ENCODE data around the gene GPN3. TPM values are rescaled to one million over a fixed set of nuclear protein-coding genes. Genes with fewer than 3 reads are reported as not detected.

GPN3 gene
- total RNA-seq, 4 donors from 2014 or later: 3.3 to 41.2 (median 16.4) TPM

DNA sequence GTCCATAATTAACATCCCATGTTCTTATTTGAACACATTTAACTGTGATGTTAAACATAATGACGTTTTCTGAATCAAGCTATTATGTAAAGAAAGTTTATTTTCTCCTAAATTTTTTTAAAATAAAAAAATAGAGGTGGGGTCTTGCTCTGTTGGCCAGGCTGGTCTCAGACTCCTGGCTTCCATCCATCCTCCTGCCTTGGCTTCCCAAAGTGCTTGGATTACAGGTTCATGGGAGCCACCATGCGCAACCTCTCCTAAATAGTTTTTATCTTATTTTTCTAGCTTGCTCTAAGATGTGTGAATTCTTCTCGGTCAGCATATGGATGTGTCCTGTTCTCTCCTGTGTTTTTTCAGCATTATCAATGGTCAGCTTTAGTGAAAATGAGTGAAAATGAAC lies 37.3 kb upstream of the GPN3 start:
- TF ChIP-seq, protein P1, sequence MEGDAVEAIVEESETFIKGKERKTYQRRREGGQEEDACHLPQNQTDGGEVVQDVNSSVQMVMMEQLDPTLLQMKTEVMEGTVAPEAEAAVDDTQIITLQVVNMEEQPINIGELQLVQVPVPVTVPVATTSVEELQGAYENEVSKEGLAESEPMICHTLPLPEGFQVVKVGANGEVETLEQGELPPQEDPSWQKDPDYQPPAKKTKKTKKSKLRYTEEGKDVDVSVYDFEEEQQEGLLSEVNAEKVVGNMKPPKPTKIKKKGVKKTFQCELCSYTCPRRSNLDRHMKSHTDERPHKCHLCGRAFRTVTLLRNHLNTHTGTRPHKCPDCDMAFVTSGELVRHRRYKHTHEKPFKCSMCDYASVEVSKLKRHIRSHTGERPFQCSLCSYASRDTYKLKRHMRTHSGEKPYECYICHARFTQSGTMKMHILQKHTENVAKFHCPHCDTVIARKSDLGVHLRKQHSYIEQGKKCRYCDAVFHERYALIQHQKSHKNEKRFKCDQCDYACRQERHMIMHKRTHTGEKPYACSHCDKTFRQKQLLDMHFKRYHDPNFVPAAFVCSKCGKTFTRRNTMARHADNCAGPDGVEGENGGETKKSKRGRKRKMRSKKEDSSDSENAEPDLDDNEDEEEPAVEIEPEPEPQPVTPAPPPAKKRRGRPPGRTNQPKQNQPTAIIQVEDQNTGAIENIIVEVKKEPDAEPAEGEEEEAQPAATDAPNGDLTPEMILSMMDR (IDR thresholded peaks at IDR 0.05): no peak
- TF ChIP-seq POLR2A (IDR thresholded peaks at IDR 0.05): no peak
- Histone ChIP-seq H3K9me3 (no peaks in the 10 kb centered on the region), H3K4me1 (peaks cover 0 to 4% of the 10 kb centered on the region in 2 donors), H3K36me3 (no peaks in the 10 kb centered on the region), H3K4me3 (no peak overlapping the region), H3K27ac (no peak overlapping the region), H3K27me3 (no peaks in the 10 kb centered on the region)
- intact Hi-C loops (cut with DNase I; ENCODE audit: low total_unique reads): no loop called here
- DNase-seq: no peak

DNA sequence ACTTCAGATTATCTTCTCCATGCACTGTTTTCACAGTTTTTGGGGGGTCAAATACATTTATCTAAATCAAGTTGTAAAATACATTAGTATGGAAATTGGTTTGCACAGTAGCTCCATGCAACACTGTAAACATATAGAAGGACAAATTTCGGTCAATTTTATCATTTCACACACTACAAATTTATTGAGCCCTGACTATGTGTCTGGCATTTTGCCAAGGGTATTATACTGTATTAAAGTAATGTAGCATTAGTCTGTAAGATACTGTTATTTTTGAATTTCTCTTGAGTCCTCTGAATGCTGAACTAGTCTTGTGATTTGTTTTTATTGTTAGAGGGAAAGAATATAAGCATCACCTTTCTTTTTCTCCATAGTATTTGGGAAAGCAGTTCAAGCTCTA lies 35.4 kb upstream of the GPN3 start:
- no peaks in the 10 kb centered on the region for H3K36me3 ChIP-seq
- H3K27ac ChIP-seq: no peak overlapping the region
- H3K4me3 ChIP-seq: no peak overlapping the region
- no peaks in the 10 kb centered on the region for H3K9me3 ChIP-seq
- DNase-seq: no peak
- intact Hi-C loops (cut with DNase I; ENCODE audit: low total_unique reads): no loop called here
- no peak for TF ChIP-seq POLR2A (IDR thresholded peaks at IDR 0.05)
- TF ChIP-seq, protein P1 (IDR thresholded peaks at IDR 0.05): no peak
- no peaks in the 10 kb centered on the region for H3K27me3 ChIP-seq
- H3K4me1 ChIP-seq: peaks cover 0 to 4% of the 10 kb centered on the region in 2 donors

DNA sequence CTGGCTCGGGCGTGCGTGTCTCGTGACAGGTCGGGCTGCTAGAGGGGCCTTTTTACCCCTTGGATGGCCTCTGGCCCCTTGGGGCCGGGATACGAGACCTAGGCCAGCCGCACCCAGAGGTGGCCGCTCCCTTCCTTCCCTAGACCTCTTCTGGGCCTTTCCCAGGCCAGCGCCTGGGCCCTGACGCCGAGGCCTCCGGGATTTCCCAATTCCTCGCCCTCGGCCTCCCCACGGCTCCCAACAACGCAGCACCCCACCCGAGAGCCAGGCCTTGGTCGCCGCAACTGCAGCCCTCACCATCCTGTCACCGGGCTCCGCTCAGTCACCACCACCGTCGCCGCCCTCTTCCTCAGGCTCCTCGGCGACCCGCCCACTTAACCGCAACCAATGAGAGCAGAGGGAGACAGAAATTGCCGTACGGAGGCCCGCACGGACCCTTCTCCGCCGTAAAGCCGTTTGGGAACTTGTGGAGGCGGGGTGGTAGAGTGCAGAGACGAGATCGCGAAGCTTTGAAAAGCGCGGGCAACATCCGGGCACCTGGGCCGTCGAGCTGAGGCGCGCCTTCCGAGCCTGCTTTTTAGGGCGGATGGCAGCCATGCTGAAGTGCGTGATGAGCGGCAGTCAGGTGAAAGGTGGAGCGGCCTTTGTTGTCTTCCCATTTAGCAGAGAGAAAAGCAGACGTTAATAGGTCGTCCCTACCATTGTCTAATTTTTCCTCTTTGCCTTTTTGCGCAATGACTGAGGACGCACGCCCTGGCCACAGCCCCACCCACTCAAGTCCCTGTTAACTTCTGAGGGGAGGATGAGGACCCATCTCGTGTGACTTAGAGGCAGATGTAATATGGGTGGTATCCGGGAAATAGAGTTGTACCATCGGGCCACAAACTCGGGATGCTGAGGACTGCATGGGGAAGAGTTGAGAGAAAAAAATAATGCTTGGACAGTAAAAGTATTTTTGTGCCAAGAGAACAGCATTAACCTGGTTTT lies 34.0 kb upstream of the GPN3 start, which contains the start of the genes RAD9B and VPS29:
Gene RAD9B, plus strand, starts transcription at position 580 of the 987 bp plus-strand sequence. Its CDS starts 7 bp downstream, at position 587.
Gene VPS29, minus strand, starts transcription at position 360 of the 987 bp plus-strand sequence. Its CDS starts 60 bp downstream, at position 300.
- TF ChIP-seq, protein P1 (IDR thresholded peaks at IDR 0.05): peak in 2 of 4 experiments; percentile 12 to 41
- TF ChIP-seq POLR2A (IDR thresholded peaks at IDR 0.05): peak; percentile 77 to 83
- H3K4me3 ChIP-seq: peak within 1 kb of the TSS; percentile 70 to 100
- H3K27me3 ChIP-seq: no peaks in the 10 kb centered on the region
- peaks cover 0 to 4% of the 10 kb centered on the region in 2 donors for H3K4me1 ChIP-seq
- peak; percentile 97 to 98 for DNase-seq
- no peaks in the 10 kb centered on the region for H3K9me3 ChIP-seq
- H3K36me3 ChIP-seq: no peaks in the 10 kb centered on the region
- H3K27ac ChIP-seq: peak within 1 kb of the TSS; percentile 85 to 90
- intact Hi-C loops (cut with DNase I; ENCODE audit: low total_unique reads): no loop called here

DNA sequence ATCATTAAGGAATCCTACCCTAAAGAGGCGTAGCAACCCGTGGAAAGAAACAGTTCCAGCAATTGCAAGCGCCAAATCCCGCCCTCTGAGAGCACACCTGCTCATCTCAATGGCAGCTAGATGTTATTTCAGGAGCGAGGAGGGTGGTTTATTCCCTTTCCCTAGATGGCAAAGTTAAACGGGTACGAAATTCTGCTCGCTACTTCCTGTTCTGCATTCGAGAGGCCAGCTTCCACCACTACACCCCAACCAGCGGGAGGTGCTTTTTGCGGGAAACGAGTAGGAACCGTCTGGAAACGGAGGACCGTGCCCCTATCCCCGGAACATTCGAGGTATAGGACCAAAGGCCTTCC lies 33.3 kb upstream of the GPN3 start:
- Histone ChIP-seq H3K27ac (peak overlapping the region; percentile 85 to 90), H3K9me3 (no peaks in the 10 kb centered on the region), H3K36me3 (no peaks in the 10 kb centered on the region), H3K27me3 (no peaks in the 10 kb centered on the region), H3K4me3 (peak overlapping the region; percentile 70 to 100), H3K4me1 (peaks cover 0 to 4% of the 10 kb centered on the region in 2 donors)
- TF ChIP-seq, protein P1 (IDR thresholded peaks at IDR 0.05): no peak
- TF ChIP-seq POLR2A (IDR thresholded peaks at IDR 0.05): no peak
- intact Hi-C loops (cut with DNase I; ENCODE audit: low total_unique reads): no loop called here
- peak in 1 of 2 donors; percentile 21 for DNase-seq
